ENCODE data around the gene MEIOB. TPM values are rescaled to one million over a fixed set of nuclear protein-coding genes. Genes with fewer than 3 reads are reported as not detected.
A peak's percentile ranks its signal among the peaks of the same experiment; 100 is the strongest.

Gene MEIOB
- total RNA-seq, 1 donor from 2014 or later, result not detected

- ChIA-PET POLR2A (no interaction called here), CTCF (no interaction called here)
- Mint-ChIP-seq H3K36me3 (ENCODE audit: low read depth) (peaks cover 12% of the 10 kb centered on the region), H3K27me3 (no peaks in the 10 kb centered on the region), H3K4me3 (no peak overlapping the region), H3K27ac (no peak overlapping the region), H3K4me1 (peaks cover 30% of the 10 kb centered on the region), H3K9me3 (no peaks in the 10 kb centered on the region)
- intact Hi-C loops (cut with micrococcal nuclease), result no loop called here
- TF ChIP-seq, protein P1, sequence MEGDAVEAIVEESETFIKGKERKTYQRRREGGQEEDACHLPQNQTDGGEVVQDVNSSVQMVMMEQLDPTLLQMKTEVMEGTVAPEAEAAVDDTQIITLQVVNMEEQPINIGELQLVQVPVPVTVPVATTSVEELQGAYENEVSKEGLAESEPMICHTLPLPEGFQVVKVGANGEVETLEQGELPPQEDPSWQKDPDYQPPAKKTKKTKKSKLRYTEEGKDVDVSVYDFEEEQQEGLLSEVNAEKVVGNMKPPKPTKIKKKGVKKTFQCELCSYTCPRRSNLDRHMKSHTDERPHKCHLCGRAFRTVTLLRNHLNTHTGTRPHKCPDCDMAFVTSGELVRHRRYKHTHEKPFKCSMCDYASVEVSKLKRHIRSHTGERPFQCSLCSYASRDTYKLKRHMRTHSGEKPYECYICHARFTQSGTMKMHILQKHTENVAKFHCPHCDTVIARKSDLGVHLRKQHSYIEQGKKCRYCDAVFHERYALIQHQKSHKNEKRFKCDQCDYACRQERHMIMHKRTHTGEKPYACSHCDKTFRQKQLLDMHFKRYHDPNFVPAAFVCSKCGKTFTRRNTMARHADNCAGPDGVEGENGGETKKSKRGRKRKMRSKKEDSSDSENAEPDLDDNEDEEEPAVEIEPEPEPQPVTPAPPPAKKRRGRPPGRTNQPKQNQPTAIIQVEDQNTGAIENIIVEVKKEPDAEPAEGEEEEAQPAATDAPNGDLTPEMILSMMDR (IDR thresholded peaks at IDR 0.05), result no peak
- DNase-seq, result no peak
- ATAC-seq (ENCODE audit: low read depth), result no peak
Observed at GRCh38 chr16:1830213-1830612, 41.8 kb downstream of the MEIOB start.

GRCh38 chr16:1828645-1829410 lies 43.1 kb downstream of the MEIOB start:
- H3K27me3 Mint-ChIP-seq, result no peaks in the 10 kb centered on the region
- H3K36me3 Mint-ChIP-seq (ENCODE audit: low read depth), result peaks cover 12% of the 10 kb centered on the region
- intact Hi-C loops (cut with micrococcal nuclease), result no loop called here
- H3K27ac Mint-ChIP-seq, result no peak overlapping the region
- CTCF ChIA-PET, result no interaction called here
- POLR2A ChIA-PET, result no interaction called here
- peaks cover 38% of the 10 kb centered on the region for H3K4me1 Mint-ChIP-seq
- DNase-seq (no peak), ATAC-seq (ENCODE audit: low read depth) (no peak)
- peak overlapping the region; percentile 24 for H3K4me3 Mint-ChIP-seq
- TF ChIP-seq, protein P1 (IDR thresholded peaks at IDR 0.05), result no peak
- H3K9me3 Mint-ChIP-seq, result no peaks in the 10 kb centered on the region

DNA sequence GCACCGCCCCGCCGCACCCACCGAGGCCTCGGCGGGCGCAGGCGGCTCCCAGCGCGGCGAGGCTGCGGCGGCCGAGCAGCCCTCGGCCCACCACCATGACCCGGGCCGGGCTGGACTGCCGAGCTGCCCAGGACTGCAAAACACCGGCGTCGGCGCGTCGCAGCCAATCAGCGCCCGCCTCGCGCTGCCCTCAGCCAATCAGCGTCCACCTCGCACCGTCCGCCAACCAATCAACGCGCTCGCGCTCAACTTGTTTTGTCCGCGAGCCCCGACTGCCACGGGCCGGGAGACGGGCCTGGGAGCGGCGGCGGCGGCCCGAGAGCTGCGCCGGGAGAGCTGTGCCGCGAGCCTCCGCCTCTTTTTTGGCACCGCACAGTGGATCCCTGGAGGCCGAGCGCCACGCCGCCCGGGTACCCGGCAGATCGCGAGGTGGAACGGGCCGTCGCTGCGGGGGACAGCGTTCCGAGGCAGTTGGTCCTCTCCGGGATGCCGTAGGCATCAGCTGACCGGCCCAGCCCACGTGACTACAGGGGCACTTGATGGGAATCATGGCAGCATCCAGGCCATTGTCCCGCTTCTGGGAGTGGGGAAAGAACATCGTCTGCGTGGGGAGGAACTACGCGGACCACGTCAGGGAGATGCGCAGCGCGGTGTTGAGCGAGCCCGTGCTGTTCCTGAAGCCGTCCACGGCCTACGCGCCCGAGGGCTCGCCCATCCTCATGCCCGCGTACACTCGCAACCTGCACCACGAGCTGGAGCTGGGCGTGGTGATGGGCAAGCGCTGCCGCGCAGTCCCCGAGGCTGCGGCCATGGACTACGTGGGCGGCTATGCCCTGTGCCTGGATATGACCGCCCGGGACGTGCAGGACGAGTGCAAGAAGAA lies 45.0 kb downstream of the MEIOB start, which contains the start of the genes FAHD1 and HAGH:
TSS of gene FAHD1 (plus strand) at position 516 of the 883 bp plus-strand sequence. CDS start at position 549, 33 bp downstream.
TSS of gene HAGH (minus strand) at position 135 of the 883 bp plus-strand sequence. CDS start at position 97, 38 bp downstream.
- no peaks in the 10 kb centered on the region for H3K27me3 Mint-ChIP-seq
- ChIA-PET CTCF (interaction anchor here (1.6 kb wide), 1 partner anchor 44 kb away, joined by 3 read pairs; the partner anchor contains the start of gene NUBP2), POLR2A (interaction anchor here (0.5 to 2.3 kb wide), 13 partner anchors 11 to 1200 kb away, joined by 3 to 20 read pairs (median 5); partner anchors contain the start of genes EME2, MAPK8IP3, MRPS34 and MSRB1)
- H3K9me3 Mint-ChIP-seq, result no peaks in the 10 kb centered on the region
- peak within 1 kb of the TSS; percentile 94 for H3K4me3 Mint-ChIP-seq
- peaks cover 12% of the 10 kb centered on the region for H3K36me3 Mint-ChIP-seq (ENCODE audit: low read depth)
- ATAC-seq (ENCODE audit: low read depth) (peak; percentile 88), DNase-seq (peak; percentile 95)
- peaks cover 39% of the 10 kb centered on the region for H3K4me1 Mint-ChIP-seq
- peak within 1 kb of the TSS; percentile 91 for H3K27ac Mint-ChIP-seq
- intact Hi-C loops (cut with micrococcal nuclease), result loop anchor here (1.0 to 2.0 kb wide), 4 partner anchors 45 to 214 kb away; partner anchors contain the start of genes CRAMP1, IFT140, MAPK8IP3 and MRPS34
- TF ChIP-seq, protein P1 (IDR thresholded peaks at IDR 0.05), result no peak

DNA sequence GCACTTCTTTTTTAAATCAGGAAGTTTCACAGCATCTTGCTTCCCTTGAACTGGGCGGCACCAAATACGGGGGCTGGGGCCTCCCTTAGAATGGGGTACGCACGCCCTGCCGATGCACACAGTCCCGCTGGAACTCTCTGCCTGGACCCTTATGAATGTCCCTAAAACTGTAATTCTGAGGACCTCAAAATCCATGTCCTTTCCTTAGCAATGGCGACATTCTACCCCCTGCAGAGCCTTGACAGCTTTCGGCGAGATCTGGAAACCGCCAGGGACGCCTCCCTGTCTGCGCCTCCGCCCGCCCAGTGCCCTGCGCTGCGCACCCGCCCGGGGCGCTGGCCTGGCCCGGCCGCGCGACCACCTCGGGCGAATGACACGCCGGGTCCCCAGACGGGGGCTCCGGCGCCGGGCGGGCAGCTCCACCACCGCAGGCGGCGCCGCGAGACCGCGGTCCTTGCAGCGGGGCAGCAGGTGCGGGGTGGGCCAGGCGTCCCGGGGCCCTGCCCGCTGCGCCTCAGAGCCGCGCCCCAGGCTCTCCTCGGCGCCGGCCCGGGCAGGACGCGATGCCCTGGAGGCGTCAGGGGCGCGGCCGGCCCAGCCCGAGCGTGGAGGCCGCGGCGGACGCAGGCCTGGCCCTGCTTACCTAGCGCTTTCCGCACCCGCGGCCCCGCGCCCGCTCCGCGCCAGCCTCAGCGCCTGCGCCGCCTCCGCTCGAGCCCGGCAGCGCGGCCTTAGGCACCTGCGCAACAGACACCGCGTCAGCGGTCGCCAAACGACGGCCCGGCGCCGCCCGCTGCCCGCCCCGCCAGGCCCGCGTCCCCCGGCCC lies 45.9 kb downstream of the MEIOB start:
- TF ChIP-seq, protein P1 (IDR thresholded peaks at IDR 0.05), result no peak
- DNase-seq, result no peak
- Mint-ChIP-seq H3K27ac (peak overlapping the region; percentile 65), H3K27me3 (no peaks in the 10 kb centered on the region), H3K4me3 (peak overlapping the region; percentile 76), H3K4me1 (peaks cover 39% of the 10 kb centered on the region), H3K36me3 (ENCODE audit: low read depth) (peaks cover 12% of the 10 kb centered on the region), H3K9me3 (no peaks in the 10 kb centered on the region)
- peak; percentile 72 for ATAC-seq (ENCODE audit: low read depth)
- intact Hi-C loops (cut with micrococcal nuclease), result loop anchor here (1.0 to 2.0 kb wide), 4 partner anchors 44 to 213 kb away; partner anchors contain the start of genes CRAMP1, IFT140, MAPK8IP3 and MRPS34
- ChIA-PET POLR2A (interaction anchor here (0.5 to 2.3 kb wide), 4 partner anchors 43 to 532 kb away, joined by 3 to 20 read pairs (median 6); partner anchors contain the start of genes MAPK8IP3, NME3, NUBP2 and SPSB3), CTCF (interaction anchor here (1.6 kb wide), 1 partner anchor 43 kb away, joined by 3 read pairs; the partner anchor contains the start of gene NUBP2)

Data from activated B cell treated with CpG ODN at 0.5 μM for 24 hours (primary cell).